ENCODE results near the gene ZNF608.
A peak's percentile ranks its signal among the peaks of the same experiment; 100 is the strongest.

Gene ZNF608

DNA sequence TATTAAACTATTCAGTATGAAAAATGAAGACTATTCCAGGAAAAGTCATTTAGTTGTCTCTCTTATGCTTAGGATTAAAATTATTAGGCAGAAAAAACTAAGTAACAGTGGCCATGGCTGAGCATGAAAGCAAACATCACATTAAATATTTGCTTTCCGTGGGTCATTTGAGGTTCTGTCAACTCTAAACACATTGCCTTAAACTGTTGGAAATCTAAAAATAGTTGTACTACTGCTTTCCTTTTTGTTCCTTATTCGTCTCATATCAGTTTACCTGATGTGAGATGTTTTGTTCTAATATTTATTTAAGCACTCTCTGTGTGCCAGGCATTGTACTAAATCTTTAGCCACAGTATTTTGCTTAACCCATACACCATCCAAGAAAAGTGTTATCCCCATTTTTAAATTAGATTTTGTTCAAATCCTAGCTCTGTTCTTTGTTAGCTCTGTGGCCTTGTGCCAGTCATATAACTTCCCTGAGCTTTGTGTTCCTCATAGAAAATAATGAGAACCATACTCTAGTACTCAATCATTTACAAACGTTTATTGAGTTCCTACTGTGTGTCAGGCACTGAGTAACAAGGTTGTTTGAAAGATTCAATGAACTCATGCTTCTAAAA, 18.7 kb upstream of the ZNF608 start:
- Mint-ChIP-seq H3K36me3 (ENCODE audit: low read depth) (no peaks in the 10 kb centered on the region), H3K27ac (no peak overlapping the region), H3K4me3 (no peak overlapping the region)

GRCh38 chr5:124764585-124764984, 18.1 kb upstream of the ZNF608 start:
- no peaks in the 10 kb centered on the region for H3K27me3 Mint-ChIP-seq
- H3K9me3 Mint-ChIP-seq, result peaks cover 4% of the 10 kb centered on the region
- H3K4me1 Mint-ChIP-seq (ENCODE audit: low read depth), result no peaks in the 10 kb centered on the region
- H3K27ac Mint-ChIP-seq, result no peak overlapping the region
- H3K36me3 Mint-ChIP-seq (ENCODE audit: low read depth), result no peaks in the 10 kb centered on the region
- no peak overlapping the region for H3K4me3 Mint-ChIP-seq

More for the DNA sequence above, 18.7 kb upstream of the ZNF608 start:
- Mint-ChIP-seq H3K27me3 (no peaks in the 10 kb centered on the region), H3K9me3 (peaks cover 4% of the 10 kb centered on the region), H3K4me1 (ENCODE audit: low read depth) (no peaks in the 10 kb centered on the region)

- Mint-ChIP-seq H3K4me3 (no peak overlapping the region), H3K9me3 (no peaks in the 10 kb centered on the region), H3K36me3 (ENCODE audit: low read depth) (no peaks in the 10 kb centered on the region), H3K27ac (no peak overlapping the region), H3K4me1 (ENCODE audit: low read depth) (no peaks in the 10 kb centered on the region), H3K27me3 (no peaks in the 10 kb centered on the region)
These were observed 14.6 kb upstream of the ZNF608 start for GRCh38 chr5:124761010-124761409.

- H3K9me3 Mint-ChIP-seq, result no peaks in the 10 kb centered on the region
- no peaks in the 10 kb centered on the region for H3K36me3 Mint-ChIP-seq (ENCODE audit: low read depth)
- H3K27me3 Mint-ChIP-seq, result no peaks in the 10 kb centered on the region
- H3K4me3 Mint-ChIP-seq, result no peak overlapping the region
- H3K27ac Mint-ChIP-seq, result no peak overlapping the region
- H3K4me1 Mint-ChIP-seq (ENCODE audit: low read depth), result no peaks in the 10 kb centered on the region
These were observed 14.2 kb upstream of the ZNF608 start for GRCh38 chr5:124760608-124761007.

DNA sequence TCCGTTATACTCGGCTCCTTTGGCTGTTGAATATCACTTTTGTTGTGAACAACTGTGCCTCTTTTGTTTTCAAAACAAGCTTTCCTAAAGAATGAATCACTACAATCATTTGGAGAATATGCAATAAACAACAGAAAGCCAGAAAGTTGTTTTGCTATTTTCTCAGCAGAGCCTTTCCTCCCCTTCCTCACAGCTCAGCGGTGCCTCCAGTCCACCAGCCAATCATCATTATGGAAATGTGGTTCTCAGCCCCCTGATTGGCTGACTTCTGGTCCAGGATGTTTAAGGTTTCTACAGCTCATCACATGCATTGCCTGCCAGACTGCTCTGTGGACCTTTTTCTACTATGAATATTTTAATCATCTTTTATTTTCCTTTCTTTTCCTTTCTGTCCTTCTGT, 9.1 kb upstream of the ZNF608 start:
- Mint-ChIP-seq H3K27me3 (peaks cover 10% of the 10 kb centered on the region), H3K9me3 (no peaks in the 10 kb centered on the region), H3K36me3 (ENCODE audit: low read depth) (no peaks in the 10 kb centered on the region), H3K27ac (no peak overlapping the region), H3K4me1 (ENCODE audit: low read depth) (no peaks in the 10 kb centered on the region), H3K4me3 (no peak overlapping the region)

DNA sequence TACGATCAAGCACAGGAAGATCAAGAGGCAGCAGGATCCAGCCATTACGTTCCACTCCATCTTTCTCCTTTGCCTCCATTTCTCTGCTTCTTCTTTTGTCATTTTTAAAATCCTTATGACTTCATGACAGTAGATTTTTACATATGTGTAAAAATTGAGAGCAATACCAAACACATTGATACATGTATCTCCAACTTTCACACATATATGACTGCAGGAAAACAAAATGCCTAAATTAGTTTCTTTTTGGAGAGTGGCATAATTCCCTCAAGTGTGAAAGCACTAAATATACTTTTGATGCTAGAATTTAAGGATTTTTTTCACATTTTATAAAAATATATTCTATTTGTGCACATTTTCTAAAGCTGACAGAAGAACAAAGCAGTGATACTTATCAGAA, 8.6 kb upstream of the ZNF608 start:
- H3K27ac Mint-ChIP-seq, result no peak overlapping the region
- peaks cover 10% of the 10 kb centered on the region for H3K27me3 Mint-ChIP-seq
- no peak overlapping the region for H3K4me3 Mint-ChIP-seq
- H3K9me3 Mint-ChIP-seq, result no peaks in the 10 kb centered on the region
- no peaks in the 10 kb centered on the region for H3K36me3 Mint-ChIP-seq (ENCODE audit: low read depth)
- no peaks in the 10 kb centered on the region for H3K4me1 Mint-ChIP-seq (ENCODE audit: low read depth)

- Mint-ChIP-seq H3K36me3 (ENCODE audit: low read depth) (no peaks in the 10 kb centered on the region), H3K4me1 (ENCODE audit: low read depth) (no peaks in the 10 kb centered on the region), H3K9me3 (no peaks in the 10 kb centered on the region), H3K4me3 (no peak overlapping the region), H3K27me3 (peaks cover 10% of the 10 kb centered on the region), H3K27ac (no peak overlapping the region)
These were observed 7.9 kb upstream of the ZNF608 start for GRCh38 chr5:124754206-124754927.

DNA sequence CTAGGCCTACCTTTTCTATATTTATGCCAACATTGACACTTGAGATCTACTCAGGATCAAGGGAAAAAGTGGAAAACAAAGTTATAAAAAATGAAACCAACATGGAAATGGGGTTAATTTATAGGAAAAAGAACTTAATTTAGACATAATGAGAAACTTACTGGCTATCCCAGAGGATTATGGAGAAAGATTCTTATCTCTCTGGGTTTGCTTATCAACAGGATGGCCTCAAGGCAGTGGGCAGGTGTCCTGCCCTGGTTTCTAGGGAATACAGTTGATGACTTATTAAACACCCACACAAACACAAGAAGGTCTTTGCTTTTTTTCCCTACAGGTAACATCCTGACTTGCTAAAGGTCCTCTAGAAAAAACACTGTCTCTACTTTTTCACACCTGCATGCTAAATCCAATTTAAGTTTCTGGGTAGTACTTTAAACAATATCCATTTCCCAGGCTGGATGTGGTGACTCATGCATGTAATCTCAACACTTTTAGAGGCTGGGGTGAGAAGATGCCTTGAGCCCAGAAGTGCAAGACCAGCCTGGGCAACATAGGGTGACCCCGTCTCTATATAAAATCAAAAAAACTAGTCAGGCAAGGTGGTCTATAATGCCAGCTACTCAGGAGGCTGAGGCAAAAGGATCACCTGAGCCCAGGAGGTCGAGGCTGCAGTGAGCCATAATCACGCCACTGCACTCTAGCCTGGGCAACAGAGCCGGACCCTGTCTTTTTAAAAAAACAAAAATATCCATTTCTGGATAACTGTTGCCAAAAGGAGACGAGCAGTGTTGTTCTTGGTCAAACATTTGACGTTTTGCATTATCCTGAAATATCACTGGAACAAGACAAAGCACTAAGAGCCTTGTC, 6.6 kb upstream of the ZNF608 start:
- Mint-ChIP-seq H3K27ac (no peak overlapping the region), H3K27me3 (peaks cover 10% of the 10 kb centered on the region), H3K9me3 (no peaks in the 10 kb centered on the region), H3K36me3 (ENCODE audit: low read depth) (no peaks in the 10 kb centered on the region), H3K4me1 (ENCODE audit: low read depth) (peaks cover 3% of the 10 kb centered on the region), H3K4me3 (no peak overlapping the region)

- Mint-ChIP-seq H3K4me3 (no peak overlapping the region), H3K9me3 (no peaks in the 10 kb centered on the region), H3K4me1 (ENCODE audit: low read depth) (peaks cover 22% of the 10 kb centered on the region), H3K36me3 (ENCODE audit: low read depth) (no peaks in the 10 kb centered on the region), H3K27me3 (peaks cover 10% of the 10 kb centered on the region), H3K27ac (no peak overlapping the region)
These were observed 4.6 kb upstream of the ZNF608 start for GRCh38 chr5:124751031-124751430.

GRCh38 chr5:124748687-124749594, 2.5 kb upstream of the ZNF608 start:
- Mint-ChIP-seq H3K36me3 (ENCODE audit: low read depth) (no peaks in the 10 kb centered on the region), H3K4me3 (peak overlapping the region; percentile 76), H3K4me1 (ENCODE audit: low read depth) (peaks cover 28% of the 10 kb centered on the region), H3K27ac (peak overlapping the region; percentile 55), H3K27me3 (peaks cover 7% of the 10 kb centered on the region), H3K9me3 (no peaks in the 10 kb centered on the region)

DNA sequence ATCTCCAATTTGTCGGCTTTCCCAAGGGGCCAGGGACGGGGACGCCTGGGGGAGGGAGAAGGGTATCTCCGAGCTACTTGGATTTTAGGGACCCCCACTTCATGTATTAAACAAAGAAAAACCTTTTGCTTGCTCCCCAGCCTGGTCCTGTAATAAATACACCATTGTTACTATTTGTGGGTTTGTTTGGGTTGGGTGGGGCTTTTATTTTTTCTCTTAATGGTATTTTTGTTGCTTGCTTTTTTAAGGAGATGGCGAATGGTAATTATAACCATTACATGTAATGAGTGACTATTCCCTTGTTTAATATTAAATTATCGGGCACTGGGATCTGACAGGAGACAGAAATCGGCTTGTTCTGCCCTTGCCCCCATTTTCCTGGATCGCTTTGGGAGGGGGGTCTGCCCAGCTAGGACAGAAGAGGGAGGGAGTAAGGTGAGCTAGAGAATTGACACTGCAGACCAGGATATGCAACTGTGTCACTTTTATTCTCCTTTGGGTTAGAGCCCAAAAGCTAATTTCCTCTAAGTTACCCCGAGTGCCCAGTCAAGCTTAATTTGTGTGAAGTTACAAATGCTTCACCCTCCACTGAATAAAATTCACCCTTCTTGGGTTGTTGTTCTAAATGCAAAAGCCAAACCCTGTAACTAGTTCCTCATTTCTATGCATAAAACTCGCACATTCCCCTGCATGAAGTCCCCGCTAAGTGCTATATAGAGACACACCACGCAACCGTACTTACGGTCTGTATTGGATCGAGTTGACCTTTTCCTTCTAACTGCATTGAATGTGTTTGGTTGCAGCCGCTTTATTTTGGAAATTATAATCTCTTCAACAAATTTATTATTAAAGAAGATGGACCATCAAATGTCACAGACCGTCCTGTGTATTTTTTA, 1.6 kb upstream of the ZNF608 start:
- H3K4me3 Mint-ChIP-seq, result peak overlapping the region; percentile 74
- H3K27ac Mint-ChIP-seq, result no peak overlapping the region
- peaks cover 7% of the 10 kb centered on the region for H3K27me3 Mint-ChIP-seq
- no peaks in the 10 kb centered on the region for H3K36me3 Mint-ChIP-seq (ENCODE audit: low read depth)
- H3K9me3 Mint-ChIP-seq, result no peaks in the 10 kb centered on the region
- H3K4me1 Mint-ChIP-seq (ENCODE audit: low read depth), result peaks cover 28% of the 10 kb centered on the region

- H3K27ac Mint-ChIP-seq, result peak overlapping the region; percentile 3
- H3K27me3 Mint-ChIP-seq, result peaks cover 7% of the 10 kb centered on the region
These were observed 714 bp upstream of the ZNF608 start for GRCh38 chr5:124746916-124747790.

More at GRCh38 chr5:124746916-124747790, 714 bp upstream of the ZNF608 start:
- H3K36me3 Mint-ChIP-seq (ENCODE audit: low read depth), result no peaks in the 10 kb centered on the region
- no peaks in the 10 kb centered on the region for H3K9me3 Mint-ChIP-seq
- H3K4me3 Mint-ChIP-seq, result peak overlapping the region; percentile 74
- H3K4me1 Mint-ChIP-seq (ENCODE audit: low read depth), result peaks cover 28% of the 10 kb centered on the region
